SK-N-SH (cell line): Measurements from ENCODE around the gene NIT1. TPM values are rescaled to one million over a fixed set of nuclear protein-coding genes. Genes with fewer than 3 reads are reported as not detected.

Source experiments
- CTCF ChIA-PET: fragments of 300-600, 350-600 bp; formaldehyde crosslinking; extraction: SDS; loops from one replicate; lab custom pipeline; 2021; lab: Yijun Ruan, JAX
- POLR2A ChIA-PET: fragments of 350-600 bp; sonication (Branson Sonifier 250); formaldehyde crosslinking; extraction: SDS; loops from one replicate; lab custom pipeline; 2020; ENCODE audit warnings: antibody characterized with exemption, inconsistent platforms; lab: Yijun Ruan, JAX
- DNase-seq: peaks from one replicate; pipeline ENCODE4 v3.0.0; 2012
- H2AFZ ChIP-seq: fragments of 200-600 bp; sonication (generic); 2 replicates; pipeline ENCODE4 v1.8.1; 2016; ENCODE audit warnings: antibody characterized with exemption, mild to moderate bottlenecking, low read depth
- H3F3A ChIP-seq: fragments of 200-600 bp; sonication (generic); replicated peaks from 2 replicates; pipeline ENCODE3; 2016; ENCODE audit warnings: antibody characterized with exemption, mild to moderate bottlenecking; ENCODE audit not compliant: insufficient read depth
- H3K27ac ChIP-seq, 2 experiments: fragments of 200-500 bp in 1 of 2; fragments of 200-600 bp in 1 of 2; sonication (Bioruptor generic) in 1 of 2; sonication (generic), shearing (Covaris generic) in 1 of 2; 2 replicates each; pipeline versions ENCODE4 v1.5.1 to v1.6.1; 2014 to 2016; ENCODE audit warnings: low read depth in 2 of 2, inconsistent platforms in 1 of 2, low read length in 1 of 2, mild to moderate bottlenecking in 1 of 2, mixed read lengths in 1 of 2
- H3K27me3 ChIP-seq: fragments of 200-600 bp; sonication (generic), shearing (Covaris generic); 2 replicates; pipeline ENCODE4 v1.6.1; 2016; ENCODE audit warnings: mixed run types; ENCODE audit not compliant: insufficient read depth
- H3K36me3 ChIP-seq, 2 experiments: fragments of 200-500 bp in 1 of 2; fragments of 200-600 bp in 1 of 2; sonication (Bioruptor generic) in 1 of 2; sonication (generic) in 1 of 2; replicated peaks in 1 of 2; 2 replicates each; pipeline versions ENCODE3 to v1.5.1; 2014 to 2016; ENCODE audit warnings: low read length in 1 of 2, mild to moderate bottlenecking in 1 of 2; ENCODE audit not compliant: insufficient read depth in 2 of 2, control insufficient read depth in 1 of 2
- H3K4me1 ChIP-seq, 2 experiments: fragments of 200-500 bp in 1 of 2; fragments of 200-600 bp in 1 of 2; sonication (Bioruptor generic) in 1 of 2; sonication (generic), shearing (Covaris generic) in 1 of 2; 2 replicates each; pipeline versions ENCODE4 v1.5.1 to v1.6.1; 2014 to 2016; ENCODE audit warnings: low read depth in 1 of 2, low read length in 1 of 2, mixed run types in 1 of 2; ENCODE audit not compliant: insufficient read depth in 2 of 2, control insufficient read depth in 1 of 2
- H3K4me2 ChIP-seq: fragments of 200-600 bp; sonication (generic), shearing (Covaris generic); 2 replicates; pipeline ENCODE4 v1.6.1; 2017; ENCODE audit warnings: mixed run types
- H3K4me3 ChIP-seq, 2 experiments: fragments of 200-500 bp in 1 of 2; fragments of 200-600 bp in 1 of 2; sonication (Bioruptor generic) in 1 of 2; sonication (generic), shearing (Covaris generic) in 1 of 2; 2 replicates each; pipeline versions ENCODE4 v1.5.1 to v1.8.1; 2014 to 2016; ENCODE audit warnings: low read depth in 2 of 2, inconsistent platforms in 1 of 2, low read length in 1 of 2, mild to moderate bottlenecking in 1 of 2, mixed read lengths in 1 of 2, moderate library complexity in 1 of 2
- H3K79me2 ChIP-seq: fragments of 200-600 bp; sonication (generic); 2 replicates; pipeline ENCODE4 v1.8.1; 2017; ENCODE audit warnings: mild to moderate bottlenecking; ENCODE audit not compliant: insufficient read depth
- H3K9ac ChIP-seq: fragments of 200-600 bp; sonication (generic); 2 replicates; pipeline ENCODE4 v1.6.1; 2017; ENCODE audit warnings: mixed run types
- H3K9me2 ChIP-seq: fragments of 200-600 bp; sonication (generic); 2 replicates; pipeline ENCODE4 v1.6.1; 2017; ENCODE audit warnings: mixed run types
- H3K9me3 ChIP-seq: fragments of 200-600 bp; sonication (generic); 2 replicates; pipeline ENCODE4 v1.6.1; 2017; ENCODE audit warnings: mixed run types, mild to moderate bottlenecking, moderate library complexity
- H4K20me1 ChIP-seq: fragments of 200-600 bp; sonication (generic); 2 replicates; pipeline ENCODE4 v1.6.1; 2017; ENCODE audit warnings: mild to moderate bottlenecking, mixed run types; ENCODE audit not compliant: insufficient read depth
- CHD2 ChIP-seq: fragments of 150-350 bp; IDR thresholded peaks from 2 replicates; pipeline ENCODE4 v1.6.1; 2018; ENCODE audit warnings: low read length; ENCODE audit not compliant: partially characterized antibody
- ELF1 ChIP-seq: IDR thresholded peaks from 2 replicates; pipeline ENCODE4 v1.4.0; 2012
- EZH2phosphoT487 ChIP-seq: fragments of 200-600 bp; sonication (generic); IDR thresholded peaks from 2 replicates; pipeline ENCODE4 v1.6.1; 2017; ENCODE audit warnings: low read depth, mixed run types, mild to moderate bottlenecking, antibody characterized with exemption, moderate library complexity, borderline replicate concordance
- FOSL2 ChIP-seq: IDR thresholded peaks from 2 replicates; pipeline ENCODE4 v1.4.0; 2012; ENCODE audit warnings: low read depth, mild to moderate bottlenecking, moderate library complexity, borderline replicate concordance
- FOXJ3 ChIP-seq: sonication (generic); formaldehyde crosslinking; IDR thresholded peaks from 2 replicates; pipeline ENCODE4 v1.5.1; 2020; ENCODE audit warnings: mild to moderate bottlenecking, missing genetic modification reagents
- FOXM1 ChIP-seq: IDR thresholded peaks from 2 replicates; pipeline ENCODE4 v1.4.0; 2012; ENCODE audit warnings: low read depth, mild to moderate bottlenecking
- GABPA ChIP-seq: IDR thresholded peaks from 2 replicates; pipeline ENCODE4 v1.4.0; 2012; ENCODE audit warnings: low read depth, mild to moderate bottlenecking
- GATA2 ChIP-seq: sonication (generic); formaldehyde crosslinking; IDR thresholded peaks from 2 replicates; pipeline ENCODE4 v1.5.0; 2020; ENCODE audit warnings: mild to moderate bottlenecking, missing genetic modification reagents
- MXI1 ChIP-seq: IDR thresholded peaks from 2 replicates; pipeline ENCODE4 v1.6.1; 2012; ENCODE audit warnings: mild to moderate bottlenecking, low read depth, low read length, improper control_type of control experiment
- RAD21 ChIP-seq: IDR thresholded peaks from 2 replicates; pipeline ENCODE4 v1.6.1; 2012; ENCODE audit warnings: mild to moderate bottlenecking, low read length
- REST ChIP-seq: IDR thresholded peaks from 2 replicates; pipeline ENCODE4 v1.6.1; 2012; ENCODE audit warnings: mild to moderate bottlenecking, low read depth, low read length, moderate library complexity
- TAF1 ChIP-seq: IDR thresholded peaks from 2 replicates; pipeline ENCODE4 v1.6.1; 2012; ENCODE audit warnings: low read depth, mild to moderate bottlenecking, low read length, moderate library complexity, borderline replicate concordance
- TCF12 ChIP-seq: IDR thresholded peaks from 2 replicates; pipeline ENCODE4 v1.4.0; 2012
- TEAD4 ChIP-seq: IDR thresholded peaks from 2 replicates; pipeline ENCODE4 v1.4.0; 2012; ENCODE audit warnings: mild to moderate bottlenecking, borderline replicate concordance; ENCODE audit not compliant: insufficient read depth
- YY1 ChIP-seq: IDR thresholded peaks from 2 replicates; pipeline ENCODE4 v1.4.0; 2012; ENCODE audit warnings: low read depth, mild to moderate bottlenecking
- WGBS: methylation state at CpG from one replicate; pipeline ENCODE4 v1.1.6; 2017; ENCODE audit warnings: low lambda C conversion rate; 5-methylcytosine and 5-hydroxymethylcytosine counted together
- polyA plus RNA-seq, 3 experiments: library from polyadenylated mRNA; depleted of rRNA; stranded (reverse); fragments of >200 nt; gene quantifications; 2 replicates each; pipeline ENCODE4 v1.2.3, GENCODE V29; 2012
- TF ChIP-seq, protein P1 (sequence below): fragments of 150-350 bp; IDR thresholded peaks from 2 replicates; pipeline ENCODE4 v1.6.1; 2017; ENCODE audit warnings: antibody characterized with exemption, low read length, low read depth, borderline replicate concordance
- TF ChIP-seq, protein P2 (sequence below): fragments of 200-600 bp; sonication (generic); IDR thresholded peaks from 2 replicates; pipeline ENCODE4 v1.6.1; 2017; ENCODE audit warnings: antibody characterized with exemption, mild to moderate bottlenecking, moderate library complexity
- TF ChIP-seq, protein P3 (sequence below): IDR thresholded peaks from 2 replicates; pipeline ENCODE4; 2012

Gene NIT1
- polyA plus RNA-seq, 1 of the 3 experiments (the other 2 are of a cell fraction): 38.7 TPM

DNA sequence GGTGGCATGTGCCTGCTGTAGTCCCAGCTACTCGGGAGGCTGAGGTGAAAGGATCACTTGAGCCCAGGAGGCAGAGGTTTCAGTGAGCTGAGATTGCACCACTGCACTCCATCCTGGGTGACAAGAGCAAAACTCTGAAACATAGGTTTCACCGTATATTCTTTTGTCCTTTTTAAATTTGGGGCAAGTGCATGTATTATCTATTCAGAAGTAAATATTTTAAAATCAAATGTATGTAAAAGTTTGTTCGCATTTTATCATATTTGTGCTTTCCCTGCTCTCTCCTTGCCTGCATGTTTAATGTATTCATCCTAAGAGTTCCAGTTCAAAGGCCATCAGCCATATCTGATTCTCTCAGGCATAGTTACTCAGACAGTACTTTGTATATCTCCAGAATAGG lies 27.9 kb downstream of the NIT1 start:
- POLR2A ChIA-PET: no interaction called here
- DNase-seq: no peak

More for the DNA sequence above, 27.9 kb downstream of the NIT1 start:
- no peaks in the 10 kb centered on the region for H4K20me1 ChIP-seq
- no peaks in the 10 kb centered on the region for H3K36me3 ChIP-seq
- H2AFZ ChIP-seq: no peak overlapping the region
- H3F3A ChIP-seq: no peaks in the 10 kb centered on the region
- H3K9me2 ChIP-seq: no peaks in the 10 kb centered on the region
- no peak overlapping the region for H3K27ac ChIP-seq
- CTCF ChIA-PET: interaction anchor here (1.5 kb wide), 1 partner anchor 20 kb away, joined by 3 read pairs; the partner anchor contains the start of gene PPOX
- H3K4me2 ChIP-seq: no peak overlapping the region
- H3K9ac ChIP-seq: no peak overlapping the region
- WGBS: 87% methylated on average over 3 of the region's 3 CpGs
- H3K79me2 ChIP-seq: no peaks in the 10 kb centered on the region
- no peaks in the 10 kb centered on the region for H3K9me3 ChIP-seq
- TF ChIP-seq TCF12 (no peak), FOXJ3 (CRISPR knock-in tag) (no peak), GABPA (no peak), FOXM1 (no peak), ELF1 (no peak), RAD21 (no peak), MXI1 (no peak), FOSL2 (no peak), EZH2phosphoT487 (no peak), CHD2 (no peak), YY1 (no peak), GATA2 (CRISPR knock-in tag) (no peak), TEAD4 (no peak), TAF1 (no peak), REST (no peak)
- TF ChIP-seq, protein P1, sequence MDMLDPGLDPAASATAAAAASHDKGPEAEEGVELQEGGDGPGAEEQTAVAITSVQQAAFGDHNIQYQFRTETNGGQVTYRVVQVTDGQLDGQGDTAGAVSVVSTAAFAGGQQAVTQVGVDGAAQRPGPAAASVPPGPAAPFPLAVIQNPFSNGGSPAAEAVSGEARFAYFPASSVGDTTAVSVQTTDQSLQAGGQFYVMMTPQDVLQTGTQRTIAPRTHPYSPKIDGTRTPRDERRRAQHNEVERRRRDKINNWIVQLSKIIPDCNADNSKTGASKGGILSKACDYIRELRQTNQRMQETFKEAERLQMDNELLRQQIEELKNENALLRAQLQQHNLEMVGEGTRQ: no peak
- TF ChIP-seq, protein P2, sequence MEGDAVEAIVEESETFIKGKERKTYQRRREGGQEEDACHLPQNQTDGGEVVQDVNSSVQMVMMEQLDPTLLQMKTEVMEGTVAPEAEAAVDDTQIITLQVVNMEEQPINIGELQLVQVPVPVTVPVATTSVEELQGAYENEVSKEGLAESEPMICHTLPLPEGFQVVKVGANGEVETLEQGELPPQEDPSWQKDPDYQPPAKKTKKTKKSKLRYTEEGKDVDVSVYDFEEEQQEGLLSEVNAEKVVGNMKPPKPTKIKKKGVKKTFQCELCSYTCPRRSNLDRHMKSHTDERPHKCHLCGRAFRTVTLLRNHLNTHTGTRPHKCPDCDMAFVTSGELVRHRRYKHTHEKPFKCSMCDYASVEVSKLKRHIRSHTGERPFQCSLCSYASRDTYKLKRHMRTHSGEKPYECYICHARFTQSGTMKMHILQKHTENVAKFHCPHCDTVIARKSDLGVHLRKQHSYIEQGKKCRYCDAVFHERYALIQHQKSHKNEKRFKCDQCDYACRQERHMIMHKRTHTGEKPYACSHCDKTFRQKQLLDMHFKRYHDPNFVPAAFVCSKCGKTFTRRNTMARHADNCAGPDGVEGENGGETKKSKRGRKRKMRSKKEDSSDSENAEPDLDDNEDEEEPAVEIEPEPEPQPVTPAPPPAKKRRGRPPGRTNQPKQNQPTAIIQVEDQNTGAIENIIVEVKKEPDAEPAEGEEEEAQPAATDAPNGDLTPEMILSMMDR: no peak
- TF ChIP-seq, protein P3, sequence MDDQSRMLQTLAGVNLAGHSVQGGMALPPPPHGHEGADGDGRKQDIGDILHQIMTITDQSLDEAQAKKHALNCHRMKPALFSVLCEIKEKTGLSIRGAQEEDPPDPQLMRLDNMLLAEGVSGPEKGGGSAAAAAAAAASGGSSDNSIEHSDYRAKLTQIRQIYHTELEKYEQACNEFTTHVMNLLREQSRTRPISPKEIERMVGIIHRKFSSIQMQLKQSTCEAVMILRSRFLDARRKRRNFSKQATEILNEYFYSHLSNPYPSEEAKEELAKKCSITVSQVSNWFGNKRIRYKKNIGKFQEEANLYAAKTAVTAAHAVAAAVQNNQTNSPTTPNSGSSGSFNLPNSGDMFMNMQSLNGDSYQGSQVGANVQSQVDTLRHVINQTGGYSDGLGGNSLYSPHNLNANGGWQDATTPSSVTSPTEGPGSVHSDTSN: no peak
- H3K27me3 ChIP-seq: no peaks in the 10 kb centered on the region
- no peaks in the 10 kb centered on the region for H3K4me1 ChIP-seq
- no peak overlapping the region for H3K4me3 ChIP-seq
